Gastrocnemius medialis (tissue), 4 donors: ENCODE results near the gene CASZ1. TPM values are rescaled to one million over a fixed set of nuclear protein-coding genes. Genes with fewer than 3 reads are reported as not detected.

Experiments
- ATAC-seq, 2 donors: fragments of 150-250 bp; one replicate each; pipeline ENCODE4 v1.9.1; 2016
- DNase-seq, 2 donors: peaks; one replicate each; pipeline ENCODE4 v3.0.0-alpha.2; 2019
- H3K27ac ChIP-seq, 4 donors: fragments of 200-600 bp; sonication (generic); 1 replicate in 1 of 4; 2 replicates in 3 of 4; pipeline ENCODE4 v1.5.1; 2016 to 2018; ENCODE audit warnings: mild to moderate bottlenecking in 2 of 4, moderate library complexity in 1 of 4
- H3K27me3 ChIP-seq, 3 donors: fragments of 200-600 bp; sonication (generic) in 2 of 3; 1 replicate in 1 of 3; 2 replicates in 2 of 3; pipeline versions ENCODE4 v1.5.1 to v1.6.0; 2016 to 2019; ENCODE audit warnings: mild to moderate bottlenecking in 1 of 3, moderate library complexity in 1 of 3
- H3K36me3 ChIP-seq, 2 donors: fragments of 200-600 bp; sonication (generic) in 1 of 2; one replicate each; pipeline ENCODE4 v1.5.1; 2017 to 2018
- H3K4me1 ChIP-seq, 2 donors: fragments of 200-600 bp; sonication (generic) in 1 of 2; one replicate each; pipeline ENCODE4 v1.5.1; 2016 to 2017; ENCODE audit warnings: mild to moderate bottlenecking in 2 of 2
- H3K4me3 ChIP-seq, 4 donors: fragments of 200-600 bp; sonication (generic) in 3 of 4; 1 replicate in 1 of 4; 2 replicates in 3 of 4; pipeline ENCODE4 v1.5.1; 2016 to 2019; ENCODE audit warnings: mild to moderate bottlenecking in 2 of 4
- H3K9me3 ChIP-seq, 3 donors: fragments of 200-600 bp; sonication (generic) in 2 of 3; 1 replicate in 1 of 3; 2 replicates in 2 of 3; pipeline ENCODE4 v1.5.1; 2016 to 2019
- POLR2A ChIP-seq, 2 donors: fragments of 450-650 bp; IDR thresholded peaks; one replicate each; pipeline ENCODE4 v1.6.1; 2017; ENCODE audit warnings: antibody characterized with exemption in 2 of 2, mild to moderate bottlenecking in 2 of 2, moderate library complexity in 2 of 2
- in situ Hi-C, 4 donors: fragments of 200-750 bp; cut with MboI; loops; one replicate each; pipeline versions ENCODE4 v1.15.0 to v1.8.0; 2017; ENCODE audit warnings: low sequenced_read_pairs in 4 of 4
- intact Hi-C: fragments of 100-400 bp; cut with DNase I; formaldehyde crosslinking; loops from one replicate; pipeline ENCODE4 v1.15.1; 2023; ENCODE audit warnings: low total_unique reads
- total RNA-seq, 4 donors: library from RNA; depleted of rRNA; stranded (reverse); fragments of >200 nt; gene quantifications; one replicate each; pipeline versions ENCODE4 v1.1.0 to v1.2.3, GENCODE V29; 2016
- TF ChIP-seq, protein P1 (sequence below), 5 experiments: fragments of 450-650 bp in 3 of 5; fragments of 200-600 bp in 2 of 5; sonication (generic) in 2 of 5; IDR thresholded peaks in 4 of 5; conservative IDR thresholded peaks in 1 of 5; 1 replicate in 4 of 5; 2 replicates in 1 of 5; pipeline ENCODE4 v1.5.1; 2016 to 2019; ENCODE audit warnings: antibody characterized with exemption in 5 of 5, mild to moderate bottlenecking in 3 of 5, moderate library complexity in 3 of 5

CASZ1 gene
- total RNA-seq, 4 donors from 2014 or later, result 19.1 to 121 (median 80.6) TPM

DNA sequence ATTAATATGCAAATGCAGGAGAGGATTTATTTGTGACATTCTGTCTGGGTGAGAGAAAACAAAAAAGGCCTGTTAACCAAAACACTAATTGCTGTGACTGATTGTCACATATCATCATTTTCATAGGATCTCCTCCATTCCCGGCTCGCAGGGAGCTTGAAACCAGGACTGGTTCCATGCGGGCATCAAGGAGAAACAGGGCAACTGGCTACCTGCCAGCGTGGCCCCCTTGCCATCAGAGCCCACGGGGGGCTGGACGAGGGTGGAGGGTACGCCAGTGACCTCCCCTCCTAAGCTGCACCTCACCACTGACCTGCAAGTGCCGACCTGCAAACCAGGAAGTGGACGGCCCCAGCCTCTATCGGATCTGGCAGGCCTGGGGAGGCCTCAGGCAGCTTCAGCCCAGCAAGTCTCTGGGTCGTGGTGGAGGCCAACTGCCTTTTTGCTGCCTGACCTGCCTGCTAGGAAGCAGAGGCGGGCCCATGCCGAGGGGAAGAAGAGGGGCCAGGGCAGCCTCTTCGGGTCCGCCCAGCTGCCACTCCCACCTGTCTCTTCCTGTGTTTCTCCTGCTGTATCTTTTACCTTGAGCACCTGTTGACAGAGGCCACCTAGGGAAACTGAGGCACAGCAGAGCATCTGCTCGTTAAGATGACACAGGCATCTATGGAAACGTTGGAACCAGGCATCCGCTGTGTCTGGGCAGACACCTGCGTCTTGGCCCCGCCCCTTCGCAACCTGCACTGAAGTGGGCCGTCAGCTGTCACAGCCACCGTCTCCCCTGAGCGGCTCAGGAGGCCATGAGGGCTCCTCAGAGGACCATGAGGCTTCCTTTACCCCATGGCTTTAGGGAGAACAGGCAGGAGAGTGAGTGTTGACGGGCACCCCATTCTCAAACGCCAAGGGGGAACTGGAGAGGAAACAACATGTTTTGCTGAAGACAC lies 74.8 kb downstream of the CASZ1 start:
- TF ChIP-seq POLR2A (IDR thresholded peaks at IDR 0.05), result no peak
- TF ChIP-seq, protein P1, sequence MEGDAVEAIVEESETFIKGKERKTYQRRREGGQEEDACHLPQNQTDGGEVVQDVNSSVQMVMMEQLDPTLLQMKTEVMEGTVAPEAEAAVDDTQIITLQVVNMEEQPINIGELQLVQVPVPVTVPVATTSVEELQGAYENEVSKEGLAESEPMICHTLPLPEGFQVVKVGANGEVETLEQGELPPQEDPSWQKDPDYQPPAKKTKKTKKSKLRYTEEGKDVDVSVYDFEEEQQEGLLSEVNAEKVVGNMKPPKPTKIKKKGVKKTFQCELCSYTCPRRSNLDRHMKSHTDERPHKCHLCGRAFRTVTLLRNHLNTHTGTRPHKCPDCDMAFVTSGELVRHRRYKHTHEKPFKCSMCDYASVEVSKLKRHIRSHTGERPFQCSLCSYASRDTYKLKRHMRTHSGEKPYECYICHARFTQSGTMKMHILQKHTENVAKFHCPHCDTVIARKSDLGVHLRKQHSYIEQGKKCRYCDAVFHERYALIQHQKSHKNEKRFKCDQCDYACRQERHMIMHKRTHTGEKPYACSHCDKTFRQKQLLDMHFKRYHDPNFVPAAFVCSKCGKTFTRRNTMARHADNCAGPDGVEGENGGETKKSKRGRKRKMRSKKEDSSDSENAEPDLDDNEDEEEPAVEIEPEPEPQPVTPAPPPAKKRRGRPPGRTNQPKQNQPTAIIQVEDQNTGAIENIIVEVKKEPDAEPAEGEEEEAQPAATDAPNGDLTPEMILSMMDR (IDR thresholded peaks at IDR 0.05 in 4 of 5, conservative IDR thresholded peaks at IDR 0.05 in 1 of 5), result no peak
- Histone ChIP-seq H3K4me3 (no peak overlapping the region), H3K27ac (peak overlapping the region; percentile 93 to 100 (median 98)), H3K27me3 (no peaks in the 10 kb centered on the region), H3K36me3 (no peaks in the 10 kb centered on the region), H3K9me3 (no peaks in the 10 kb centered on the region), H3K4me1 (peaks cover 66 to 82% of the 10 kb centered on the region in 2 donors)
- DNase-seq (no peak), ATAC-seq (no peak)
- in situ Hi-C loops, result no loop called here
- intact Hi-C loops, result no loop called here

DNA sequence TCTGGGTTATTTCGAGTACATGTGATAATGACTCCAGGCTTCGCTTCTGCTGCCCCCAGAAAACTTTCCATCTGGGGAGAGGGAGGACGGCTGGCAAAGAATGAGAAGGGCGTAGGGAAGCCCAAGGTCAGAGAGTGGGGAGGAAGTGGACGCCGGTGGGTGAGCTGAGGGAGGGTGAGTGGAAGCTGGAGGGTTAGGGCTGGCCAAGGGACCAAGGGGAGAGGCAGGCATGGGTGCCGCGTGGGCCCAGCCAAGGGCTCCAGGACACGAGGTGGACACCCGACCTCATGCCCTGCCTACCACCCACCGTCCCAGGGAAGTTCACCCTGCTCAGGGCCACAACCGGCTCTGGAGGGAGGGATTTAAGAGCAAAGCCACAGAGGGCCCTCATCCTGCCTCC lies 75.8 kb downstream of the CASZ1 start:
- Histone ChIP-seq H3K27ac (peak overlapping the region in 2 of 4 donors; percentile 97 to 100), H3K4me1 (peaks cover 63 to 82% of the 10 kb centered on the region in 2 donors), H3K36me3 (no peaks in the 10 kb centered on the region), H3K9me3 (no peaks in the 10 kb centered on the region), H3K4me3 (no peak overlapping the region), H3K27me3 (no peaks in the 10 kb centered on the region)
- TF ChIP-seq, protein P1 (IDR thresholded peaks at IDR 0.05 in 4 of 5, conservative IDR thresholded peaks at IDR 0.05 in 1 of 5), result no peak
- TF ChIP-seq POLR2A (IDR thresholded peaks at IDR 0.05), result no peak
- in situ Hi-C loops (no loop called here), intact Hi-C loops (no loop called here)
- ATAC-seq (no peak), DNase-seq (no peak)

DNA sequence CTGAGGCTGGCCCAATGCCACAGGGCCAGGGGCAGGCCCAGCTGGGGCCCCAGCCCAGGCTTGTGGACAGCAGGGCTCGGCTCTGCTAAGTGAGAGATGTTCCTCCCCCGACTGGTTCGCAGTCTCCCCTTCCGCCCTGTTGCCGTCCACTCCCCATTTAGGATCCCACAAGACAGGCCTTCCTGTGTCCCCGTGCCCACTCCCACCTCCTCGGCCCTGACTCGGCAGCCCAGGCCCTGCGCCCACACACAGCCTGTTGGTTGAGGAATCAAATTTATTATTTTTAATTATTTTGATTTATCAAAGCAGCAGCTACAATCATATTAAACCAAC lies 78.4 kb downstream of the CASZ1 start:
- in situ Hi-C loops, result no loop called here
- no peak for ATAC-seq
- no peak for TF ChIP-seq POLR2A (IDR thresholded peaks at IDR 0.05)
- TF ChIP-seq, protein P1 (IDR thresholded peaks at IDR 0.05 in 4 of 5, conservative IDR thresholded peaks at IDR 0.05 in 1 of 5), result no peak
- no peaks in the 10 kb centered on the region for H3K9me3 ChIP-seq
- H3K27me3 ChIP-seq, result no peaks in the 10 kb centered on the region
- H3K36me3 ChIP-seq, result no peaks in the 10 kb centered on the region
- H3K4me3 ChIP-seq, result peak overlapping the region in 2 of 4 donors; percentile 10 to 14
- intact Hi-C loops, result no loop called here
- peaks cover 57 to 82% of the 10 kb centered on the region in 2 donors for H3K4me1 ChIP-seq
- DNase-seq, result no peak
- H3K27ac ChIP-seq, result peak overlapping the region; percentile 64 to 76 (median 66)

DNA sequence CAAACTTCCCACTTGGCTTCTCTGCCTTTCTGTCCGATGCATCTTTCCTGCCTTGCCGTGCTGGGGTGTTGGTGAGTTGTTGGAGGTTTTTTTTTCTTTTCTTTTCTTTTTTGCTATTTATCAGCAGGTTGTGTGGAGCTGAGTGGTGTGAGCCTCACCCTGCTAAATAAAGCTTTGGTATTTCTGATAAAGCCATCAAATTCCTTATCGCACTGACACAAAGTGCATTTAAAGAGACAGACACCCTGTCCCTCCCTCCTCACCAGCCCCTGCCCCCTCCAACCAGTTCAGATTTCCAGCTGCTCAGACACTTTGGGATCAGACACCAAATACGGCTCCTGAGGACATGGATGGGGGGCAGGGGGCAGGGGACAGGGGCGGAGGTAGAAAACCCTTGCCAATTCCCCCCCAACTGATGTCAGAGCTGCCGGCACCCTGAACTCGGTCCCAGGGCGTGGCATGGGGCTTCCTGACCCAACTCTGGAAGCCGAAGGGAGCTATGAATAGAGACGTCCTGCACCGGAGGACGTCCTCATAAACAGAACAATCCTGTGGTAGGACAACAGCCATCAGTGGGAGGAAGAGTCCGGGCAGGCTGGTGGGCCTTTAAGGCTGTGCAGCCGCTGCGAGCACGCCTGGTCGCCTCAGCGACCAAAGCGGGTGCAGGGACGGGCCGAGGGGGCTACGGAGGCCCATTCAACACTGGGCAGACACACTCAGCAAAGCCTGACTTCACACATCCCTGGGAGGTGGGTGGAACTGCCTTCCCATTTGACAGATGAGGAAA lies 79.0 kb downstream of the CASZ1 start:
- Histone ChIP-seq H3K36me3 (no peaks in the 10 kb centered on the region), H3K4me3 (peak overlapping the region; percentile 10 to 28 (median 16)), H3K9me3 (no peaks in the 10 kb centered on the region), H3K4me1 (peaks cover 56 to 79% of the 10 kb centered on the region in 2 donors), H3K27me3 (no peaks in the 10 kb centered on the region), H3K27ac (peak overlapping the region; percentile 64 to 76 (median 66))
- ATAC-seq (peak; percentile 43 to 62), DNase-seq (peak in 1 of 2 donors; percentile 33)
- intact Hi-C loops (no loop called here), in situ Hi-C loops (no loop called here)
- TF ChIP-seq POLR2A (IDR thresholded peaks at IDR 0.05), result peak in 1 of 2 donors; percentile 40
- TF ChIP-seq, protein P1 (IDR thresholded peaks at IDR 0.05 in 4 of 5, conservative IDR thresholded peaks at IDR 0.05 in 1 of 5), result no peak
